ENCODE measurements around the gene ELF5.

DNA sequence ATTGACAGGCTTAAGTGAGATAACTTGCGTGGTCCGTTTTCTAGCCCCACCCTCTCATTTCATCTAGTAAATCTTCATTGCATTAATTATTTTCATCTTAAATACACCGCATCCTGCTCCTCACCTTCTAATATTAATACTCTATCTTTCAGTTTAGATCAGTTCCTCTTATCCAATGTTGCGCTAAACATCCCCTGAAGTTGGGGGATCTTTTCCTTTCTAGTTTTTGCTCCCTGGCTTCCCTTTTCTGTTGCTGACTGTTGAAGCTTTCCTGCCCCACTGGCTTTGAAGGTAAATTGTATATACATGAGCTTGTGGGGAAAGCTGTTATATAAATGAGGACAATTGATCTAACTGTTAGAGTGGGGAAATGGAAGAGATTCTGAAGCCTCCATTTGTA, 67.6 kb downstream of the ELF5 start:
- TF ChIP-seq POLR2A (IDR thresholded peaks at IDR 0.05): no peak
- TF ChIP-seq, protein P1, sequence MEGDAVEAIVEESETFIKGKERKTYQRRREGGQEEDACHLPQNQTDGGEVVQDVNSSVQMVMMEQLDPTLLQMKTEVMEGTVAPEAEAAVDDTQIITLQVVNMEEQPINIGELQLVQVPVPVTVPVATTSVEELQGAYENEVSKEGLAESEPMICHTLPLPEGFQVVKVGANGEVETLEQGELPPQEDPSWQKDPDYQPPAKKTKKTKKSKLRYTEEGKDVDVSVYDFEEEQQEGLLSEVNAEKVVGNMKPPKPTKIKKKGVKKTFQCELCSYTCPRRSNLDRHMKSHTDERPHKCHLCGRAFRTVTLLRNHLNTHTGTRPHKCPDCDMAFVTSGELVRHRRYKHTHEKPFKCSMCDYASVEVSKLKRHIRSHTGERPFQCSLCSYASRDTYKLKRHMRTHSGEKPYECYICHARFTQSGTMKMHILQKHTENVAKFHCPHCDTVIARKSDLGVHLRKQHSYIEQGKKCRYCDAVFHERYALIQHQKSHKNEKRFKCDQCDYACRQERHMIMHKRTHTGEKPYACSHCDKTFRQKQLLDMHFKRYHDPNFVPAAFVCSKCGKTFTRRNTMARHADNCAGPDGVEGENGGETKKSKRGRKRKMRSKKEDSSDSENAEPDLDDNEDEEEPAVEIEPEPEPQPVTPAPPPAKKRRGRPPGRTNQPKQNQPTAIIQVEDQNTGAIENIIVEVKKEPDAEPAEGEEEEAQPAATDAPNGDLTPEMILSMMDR (IDR thresholded peaks at IDR 0.05): no peak
